Measurements from ENCODE around the gene LAPTM5. TPM values are rescaled to one million over a fixed set of nuclear protein-coding genes. Genes with fewer than 3 reads are reported as not detected.

The LAPTM5 gene
- total and polyA plus RNA-seq, 8 donors: 3.7 to 80.5 (median 10.9) TPM

GRCh38 chr1:30684881-30685795 lies 72.4 kb downstream of the LAPTM5 start:
- no peak for FAIRE-seq

GRCh38 chr1:30684259-30684658 lies 73.3 kb downstream of the LAPTM5 start:
- Histone ChIP-seq H3K9me3 (no peaks in the 10 kb centered on the region), H3K4me1 (peaks cover 7 to 12% (median 12%) of the 10 kb centered on the region in 3 donors), H3K27me3 (no peaks in the 10 kb centered on the region), H3K36me3 (no peaks in the 10 kb centered on the region), H3K4me3 (no peak overlapping the region), H3K27ac (peak overlapping the region in 1 of 4 donors; percentile 66)
- peak in 1 of 6 donors; percentile 16 for DNase-seq
- intact Hi-C loops (cut with DNase I): no loop called here
- WGBS, 2 donors: 88 to 91% methylated on average over 4 of the region's 4 CpGs
- no peak for FAIRE-seq
- no peak for TF ChIP-seq CTCF (IDR thresholded peaks at IDR 0.05)
- no peak for ATAC-seq

More at GRCh38 chr1:30684881-30685795, 72.4 kb downstream of the LAPTM5 start:
- 6 to 34% methylated on average over 45 to 56 of the region's 56 CpGs for WGBS, 2 donors
- no peaks in the 10 kb centered on the region for H3K9me3 ChIP-seq
- no peak for TF ChIP-seq CTCF (IDR thresholded peaks at IDR 0.05)
- intact Hi-C loops (cut with DNase I): no loop called here
- ATAC-seq (peak; percentile 83 to 89 (median 86)), DNase-seq (peak; percentile 82 to 99 (median 96))
- peak overlapping the region in 1 of 4 donors; percentile 70 for H3K27ac ChIP-seq
- H3K4me1 ChIP-seq: peaks cover 7 to 12% (median 12%) of the 10 kb centered on the region in 3 donors
- no peaks in the 10 kb centered on the region for H3K36me3 ChIP-seq
- H3K4me3 ChIP-seq: peak overlapping the region in 2 of 4 donors; percentile 10 to 25
- no peaks in the 10 kb centered on the region for H3K27me3 ChIP-seq

GRCh38 chr1:30683699-30684098 lies 73.9 kb downstream of the LAPTM5 start:
- no peak for FAIRE-seq
- no peak for TF ChIP-seq CTCF (IDR thresholded peaks at IDR 0.05)
- 72 to 93% methylated on average over 5 of the region's 5 CpGs for WGBS, 2 donors
- Histone ChIP-seq H3K27ac (peak overlapping the region in 1 of 4 donors; percentile 76), H3K4me3 (no peak overlapping the region), H3K9me3 (no peaks in the 10 kb centered on the region), H3K4me1 (peaks cover 7 to 12% (median 12%) of the 10 kb centered on the region in 3 donors), H3K36me3 (no peaks in the 10 kb centered on the region), H3K27me3 (no peaks in the 10 kb centered on the region)
- DNase-seq: peak in 1 of 6 donors; percentile 46
- intact Hi-C loops (cut with DNase I): no loop called here
- ATAC-seq: no peak

Small RNAs within 50 kb of the gene (microRNA-seq; reads per million reads assigned to microRNA genes)
- gene MIR4420: 0 reads per million in 2 donors

Other genes starting within 250 kb of the LAPTM5 start
- under 1 TPM in 1 of 6 donors, not detected in 5; 0.06 TPM for gene MATN1, start 34.2 kb downstream of the LAPTM5 start, total RNA-seq
- under 1 TPM in 1 of 2 donors, not detected in 1; 0.07 TPM for gene MATN1, start 34.2 kb downstream of the LAPTM5 start, polyA plus RNA-seq
- 10 to 100 TPM in 2 of 6 donors, 1 to 10 TPM in 4; 5.6 to 18.9 (median 7.6) TPM for gene SDC3, start 151.0 kb upstream of the LAPTM5 start, total RNA-seq
- gene SDC3, start 151.0 kb upstream of the LAPTM5 start, polyA plus RNA-seq: 1 to 10 TPM; 4.2 to 8.3 TPM